GM19025 (cell line): ENCODE data around the gene LIG4.
"Not testable (repeated sequence)": the region's sequence is repeated elsewhere in the genome, so short reads cannot be mapped to it uniquely, and the experiment has no call there.

Experiments
- ATAC-seq: cut with Tn5 transposase; IDR thresholded peaks from one replicate; pipeline ENCODE4 v1.9.1; 2021; ENCODE audit warnings: mild to moderate bottlenecking, low read depth, moderate library complexity; ENCODE audit not compliant: unreplicated experiment

LIG4 gene

GRCh38 chr13:108215436-108215835 is at the start of gene LIG4:
TSS of gene LIG4 (minus strand) at chr13:108215536. CDS start at chr13:108211268, 4,268 bp downstream.
- ATAC-seq: peak; percentile 65

GRCh38 chr13:108263621-108264355 is 48.5 kb upstream of the LIG4 start:
- ATAC-seq: no peak

- no peak for ATAC-seq
These were observed 41.9 kb upstream of the LIG4 start for GRCh38 chr13:108257248-108257647.

GRCh38 chr13:108249150-108249549 is 33.8 kb upstream of the LIG4 start:
- peak; percentile 79 for ATAC-seq

- ATAC-seq: no peak
These were observed 15.0 kb upstream of the LIG4 start for GRCh38 chr13:108230377-108230776.

- ATAC-seq: no peak
These were observed 12.4 kb upstream of the LIG4 start for GRCh38 chr13:108227651-108228272.

- no peak for ATAC-seq
These were observed 10.8 kb upstream of the LIG4 start for GRCh38 chr13:108226184-108226583.

- peak; percentile 44 for ATAC-seq
These were observed 10.1 kb upstream of the LIG4 start for GRCh38 chr13:108225440-108225839.

- no peak for ATAC-seq
These were observed 8.6 kb upstream of the LIG4 start for GRCh38 chr13:108223687-108224503.

GRCh38 chr13:108220041-108220440 is 4.7 kb upstream of the LIG4 start:
- ATAC-seq: no peak

- ATAC-seq: peak; percentile 71
These were observed 3.0 kb upstream of the LIG4 start, which contains the start of gene ABHD13 for GRCh38 chr13:108218044-108218974. TSS of gene ABHD13 (plus strand) at chr13:108218392. CDS start at chr13:108229219, 10,827 bp downstream.

- not testable (repeated sequence) for ATAC-seq
These were observed 2.1 kb upstream of the LIG4 start for GRCh38 chr13:108217307-108218043.

GRCh38 chr13:108214441-108215271 is 680 bp downstream of the LIG4 start:
- ATAC-seq: no peak

GRCh38 chr13:108213946-108214345 is 1.4 kb downstream of the LIG4 start:
- no peak for ATAC-seq

- ATAC-seq: no peak
These were observed 2.5 kb downstream of the LIG4 start for GRCh38 chr13:108212886-108213285.

- ATAC-seq: no peak
These were observed 4.8 kb downstream of the LIG4 start for GRCh38 chr13:108210551-108210950.

GRCh38 chr13:108200781-108201398 is 14.4 kb downstream of the LIG4 start:
- ATAC-seq: no peak

- no peak for ATAC-seq
These were observed 19.5 kb downstream of the LIG4 start for GRCh38 chr13:108195861-108196260.
